Right lobe of liver (tissue), 6 donors: ENCODE results near the gene TCL1B. TPM values are rescaled to one million over a fixed set of nuclear protein-coding genes. Genes with fewer than 3 reads are reported as not detected.

ENCODE experiments used
- ATAC-seq, 4 donors: fragments of 200-7000 bp; cut with Tn5 transposase; one replicate each; pipeline ENCODE4 v1.9.1; 2020; ENCODE audit warnings: mild to moderate bottlenecking in 4 of 4, moderate library complexity in 4 of 4
- DNase-seq, 3 donors: peaks; one replicate each; pipeline ENCODE4 v3.0.0-alpha.2; 2020
- H3K27ac ChIP-seq, 3 donors: fragments of 200-600 bp; one replicate each; pipeline ENCODE4 v1.8.0; 2022
- H3K27me3 ChIP-seq, 2 donors: fragments of 200-600 bp; one replicate each; pipeline ENCODE4 v1.8.0; 2022
- H3K36me3 ChIP-seq, 4 donors: fragments of 200-600 bp; sonication (generic) in 1 of 4; one replicate each; pipeline versions ENCODE4 v1.5.1 to v1.8.0; 2017 to 2022; ENCODE audit warnings: control low read depth in 1 of 4
- H3K4me1 ChIP-seq, 4 donors: fragments of 200-600 bp; sonication (generic) in 1 of 4; one replicate each; pipeline versions ENCODE4 v1.5.1 to v1.8.0; 2017 to 2022; ENCODE audit warnings: control low read depth in 1 of 4
- H3K4me3 ChIP-seq, 3 donors: fragments of 200-600 bp; one replicate each; pipeline ENCODE4 v1.8.0; 2022
- H3K9me3 ChIP-seq, 4 donors: fragments of 200-600 bp; sonication (generic) in 1 of 4; one replicate each; pipeline versions ENCODE4 v1.5.1 to v1.8.0; 2017 to 2022; ENCODE audit warnings: control low read depth in 1 of 4
- CTCF ChIP-seq, 4 donors: fragments of 200-600 bp in 3 of 4; fragments of 450-650 bp in 1 of 4; IDR thresholded peaks; one replicate each; pipeline versions ENCODE4 v1.5.1 to v1.8.0; 2016 to 2022; ENCODE audit warnings: antibody characterized with exemption in 4 of 4, mild to moderate bottlenecking in 2 of 4
- POLR2A ChIP-seq: fragments of 450-650 bp; IDR thresholded peaks from one replicate; pipeline ENCODE4 v1.6.1; 2017; ENCODE audit warnings: antibody characterized with exemption, mild to moderate bottlenecking
- WGBS: methylation state at CpG from one replicate; pipeline ENCODE4 v1.1.6; 2018; ENCODE audit warnings: low coverage, low lambda C conversion rate; ENCODE audit not compliant: insufficient coverage; ENCODE audit errors: missing lambda C conversion rate; 5-methylcytosine and 5-hydroxymethylcytosine counted together
- intact Hi-C, 2 donors: fragments of 100-400 bp; cut with DNase I; formaldehyde crosslinking; loops; one replicate each; pipeline versions ENCODE4 v1.11.2 to v1.14.1; 2022
- total RNA-seq, 6 experiments: library from RNA; depleted of rRNA in 2 of 6; stranded (reverse); fragments of >200 nt in 2 of 6; fragmentation: NEBNext Ultra II Directional in 3 of 6; extraction: Animal tissue kit (Norgen Biotek cat#: 25700) in 3 of 6; gene quantifications; one replicate each; pipeline versions ENCODE4 v1.1.0 to v1.2.4, GENCODE V29; 2016 to 2023
- donor health status: DM: no; HTN: yes; CAD: no.
- donor health status: DM: no; HTN: no; CAD: no.
- donor health status: DM: no; HTN: no; CAD: no.
- donor health status: DM: no; HTN: yes; CAD: no.
- donor health status: DM: no; HTN: yes; CAD: no.

The TCL1B gene
- total RNA-seq, 6 experiments from 2014 or later, result not detected

GRCh38 chr14:95699412-95699811 lies 13.2 kb downstream of the TCL1B start:
- Histone ChIP-seq H3K27me3 (no peaks in the 10 kb centered on the region), H3K27ac (no peak overlapping the region)
- intact Hi-C loops, result no loop called here

GRCh38 chr14:95700221-95700976 lies 14.2 kb downstream of the TCL1B start:
- H3K4me1 ChIP-seq, result no peaks in the 10 kb centered on the region
- no peaks in the 10 kb centered on the region for H3K36me3 ChIP-seq
- TF ChIP-seq CTCF (IDR thresholded peaks at IDR 0.05) (no peak), POLR2A (no peak)
- DNase-seq, result no peak
- 38% methylated on average over 5 of the region's 5 CpGs for WGBS
- intact Hi-C loops, result no loop called here
- no peaks in the 10 kb centered on the region for H3K27me3 ChIP-seq
- no peak overlapping the region for H3K27ac ChIP-seq
- no peaks in the 10 kb centered on the region for H3K9me3 ChIP-seq
- H3K4me3 ChIP-seq, result no peak overlapping the region
- no peak for ATAC-seq

More at GRCh38 chr14:95699412-95699811, 13.2 kb downstream of the TCL1B start:
- no peaks in the 10 kb centered on the region for H3K4me1 ChIP-seq
- TF ChIP-seq CTCF (IDR thresholded peaks at IDR 0.05) (no peak), POLR2A (no peak)
- 49% methylated on average over 3 of the region's 5 CpGs for WGBS
- ATAC-seq, result no peak
- no peak overlapping the region for H3K4me3 ChIP-seq
- no peaks in the 10 kb centered on the region for H3K36me3 ChIP-seq
- DNase-seq, result no peak
- H3K9me3 ChIP-seq, result no peaks in the 10 kb centered on the region

DNA sequence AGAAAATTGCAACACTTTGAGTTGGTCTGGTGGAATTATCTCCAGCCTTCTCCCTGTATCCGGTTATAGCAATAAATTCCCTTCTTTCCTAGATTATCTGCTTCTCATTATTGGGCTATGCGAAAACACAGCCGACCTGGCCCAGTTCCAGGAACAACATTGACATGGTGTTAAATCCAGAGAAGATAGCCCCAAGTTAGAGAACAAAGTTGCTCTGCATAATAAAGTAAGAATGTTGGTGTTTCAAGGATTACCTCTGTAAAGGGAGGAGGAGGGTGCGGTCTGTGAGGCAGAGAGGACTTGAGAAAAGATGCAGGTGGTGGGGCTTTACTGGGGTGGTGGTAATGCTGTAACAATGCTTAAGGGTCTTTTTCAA lies 15.6 kb downstream of the TCL1B start:
- Histone ChIP-seq H3K27ac (no peak overlapping the region), H3K4me3 (no peak overlapping the region), H3K4me1 (no peaks in the 10 kb centered on the region), H3K9me3 (no peaks in the 10 kb centered on the region), H3K36me3 (no peaks in the 10 kb centered on the region), H3K27me3 (no peaks in the 10 kb centered on the region)
- ATAC-seq, result no peak
- DNase-seq, result no peak
- TF ChIP-seq POLR2A, result no peak
- 32% methylated on average over 4 of the region's 4 CpGs for WGBS
- intact Hi-C loops, result no loop called here

GRCh38 chr14:95703341-95703740 lies 17.1 kb downstream of the TCL1B start:
- no peaks in the 10 kb centered on the region for H3K36me3 ChIP-seq
- TF ChIP-seq POLR2A (no peak), CTCF (IDR thresholded peaks at IDR 0.05) (no peak)
- no peak overlapping the region for H3K27ac ChIP-seq
- no peak overlapping the region for H3K4me3 ChIP-seq
- H3K9me3 ChIP-seq, result no peaks in the 10 kb centered on the region
- DNase-seq (no peak), ATAC-seq (no peak)
- 13% methylated on average over 3 of the region's 3 CpGs for WGBS
- intact Hi-C loops, result no loop called here
- H3K4me1 ChIP-seq, result no peaks in the 10 kb centered on the region
- H3K27me3 ChIP-seq, result no peaks in the 10 kb centered on the region

DNA sequence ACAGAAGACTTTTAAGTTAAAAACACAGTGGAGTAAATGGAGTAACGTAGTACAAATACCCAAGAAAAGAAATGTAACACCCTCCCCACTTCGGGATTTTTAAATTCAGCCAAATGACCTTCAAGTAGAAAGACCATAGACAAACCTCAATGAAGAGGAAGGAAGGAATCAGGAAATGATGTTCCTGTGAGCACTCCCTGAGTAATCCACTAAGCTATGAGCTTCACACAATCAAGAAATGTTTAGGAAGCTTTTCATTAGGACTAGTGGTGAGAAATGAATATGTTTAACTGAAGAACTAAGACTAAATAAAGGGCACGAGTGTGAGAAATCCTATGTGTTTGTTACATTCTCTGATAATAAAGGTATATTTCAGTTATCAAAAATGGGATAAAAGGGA lies 17.6 kb downstream of the TCL1B start:
- 38% methylated on average over 3 of the region's 3 CpGs for WGBS
- Histone ChIP-seq H3K4me1 (no peaks in the 10 kb centered on the region), H3K27me3 (no peaks in the 10 kb centered on the region), H3K9me3 (no peaks in the 10 kb centered on the region), H3K36me3 (no peaks in the 10 kb centered on the region), H3K27ac (no peak overlapping the region), H3K4me3 (no peak overlapping the region)
- intact Hi-C loops, result no loop called here
- ATAC-seq (no peak), DNase-seq (no peak)
- TF ChIP-seq POLR2A, result no peak
- TF ChIP-seq CTCF (IDR thresholded peaks at IDR 0.05), result no peak
